Measurements from ENCODE around the gene SYNDIG1.

SYNDIG1 gene

GRCh38 chr20:24588047-24588635 lies 118.7 kb downstream of the SYNDIG1 start:
- no peak for DNase-seq

DNA sequence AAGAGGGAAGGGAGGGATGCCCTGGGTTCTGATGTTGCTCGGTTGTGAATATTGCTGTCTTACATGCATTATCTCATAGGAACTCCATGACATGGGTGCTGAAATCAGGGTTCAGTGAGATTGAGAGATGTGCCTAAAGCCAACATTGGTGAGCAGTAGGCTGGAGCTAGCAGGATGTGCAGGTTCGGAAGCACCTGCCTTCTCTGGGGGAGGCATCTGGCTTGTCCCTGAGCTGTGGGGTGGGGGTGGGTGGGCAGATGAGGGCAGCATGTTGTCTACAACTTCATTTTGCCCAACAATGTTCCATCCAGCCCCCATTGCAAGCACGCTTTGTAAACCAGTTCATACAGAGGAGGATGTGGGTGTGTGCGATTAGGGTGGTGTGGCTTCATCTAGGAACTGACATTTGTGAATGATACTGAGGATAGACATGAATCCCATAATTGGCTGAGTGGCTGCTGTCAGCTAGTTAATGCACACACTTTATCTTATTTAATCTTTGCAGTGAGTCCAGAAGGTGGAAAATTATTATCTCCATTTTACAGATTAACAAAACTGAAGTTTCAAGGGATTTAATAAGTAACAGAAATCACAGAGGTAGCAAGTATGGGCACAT lies 119.4 kb downstream of the SYNDIG1 start:
- no peak for DNase-seq

DNA sequence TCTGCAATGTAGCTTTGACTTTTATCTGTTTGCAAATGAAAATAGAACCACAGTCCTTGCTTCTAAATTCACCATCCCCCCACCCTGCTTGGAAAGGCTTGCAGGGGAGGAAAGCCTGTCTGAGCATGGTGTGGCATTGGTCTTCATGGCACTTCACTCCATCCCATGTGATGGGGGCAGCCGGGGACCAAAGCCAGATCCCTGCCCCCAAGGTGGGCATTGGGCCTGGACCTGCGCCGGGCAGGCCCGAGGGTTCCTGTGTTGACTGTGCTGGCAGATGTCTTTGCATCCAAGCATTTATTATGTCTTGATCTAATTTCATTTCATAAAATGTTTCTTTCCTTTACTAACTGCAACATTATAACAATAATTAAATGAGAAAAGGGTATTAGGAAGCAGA lies 120.0 kb downstream of the SYNDIG1 start:
- DNase-seq: no peak

GRCh38 chr20:24589815-24590177 lies 120.4 kb downstream of the SYNDIG1 start:
- no peak for DNase-seq

GRCh38 chr20:24590178-24590982 lies 121.0 kb downstream of the SYNDIG1 start:
- no peak for DNase-seq

DNA sequence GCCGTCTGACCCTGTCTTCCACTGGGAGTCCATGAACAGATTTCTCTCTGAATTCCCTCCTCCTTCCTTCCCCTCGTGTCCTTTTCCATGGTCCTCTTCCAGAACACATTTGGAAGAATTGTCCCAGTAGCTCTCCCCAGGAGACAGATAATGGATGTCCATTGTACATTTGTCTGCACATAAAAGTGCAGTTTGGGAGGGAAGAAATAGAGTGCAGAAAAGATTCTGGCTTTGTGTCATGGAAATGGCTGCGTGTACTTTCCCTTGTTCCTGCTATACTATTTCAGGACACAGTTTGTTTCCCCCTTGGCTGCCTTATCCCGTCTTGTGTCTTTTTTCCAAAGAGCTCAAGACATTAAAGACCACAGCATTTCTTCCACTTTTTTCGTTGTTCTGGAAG lies 127.6 kb downstream of the SYNDIG1 start:
- no peak for DNase-seq

DNA sequence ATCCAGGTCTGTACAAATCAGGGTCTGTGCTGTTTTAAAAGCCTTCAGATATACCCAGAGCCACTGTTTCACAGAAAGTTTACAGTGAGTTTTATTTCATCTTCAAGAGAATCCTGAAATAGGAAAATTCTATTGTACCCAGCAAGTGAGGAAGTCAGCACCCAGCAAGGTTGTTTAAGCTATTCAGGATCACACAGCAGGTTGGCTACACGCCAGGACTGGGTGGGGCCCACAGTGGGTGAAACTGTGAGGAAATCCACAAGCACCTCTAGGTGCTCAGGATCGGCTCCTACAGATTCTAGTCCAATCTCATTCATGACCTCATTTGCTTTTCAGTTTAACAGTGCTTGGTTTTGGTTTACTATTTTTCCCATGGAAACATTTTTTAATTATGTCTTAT lies 128.9 kb downstream of the SYNDIG1 start:
- no peak for DNase-seq

- no peak for DNase-seq
These were observed 129.6 kb downstream of the SYNDIG1 start for GRCh38 chr20:24598996-24599395.

DNA sequence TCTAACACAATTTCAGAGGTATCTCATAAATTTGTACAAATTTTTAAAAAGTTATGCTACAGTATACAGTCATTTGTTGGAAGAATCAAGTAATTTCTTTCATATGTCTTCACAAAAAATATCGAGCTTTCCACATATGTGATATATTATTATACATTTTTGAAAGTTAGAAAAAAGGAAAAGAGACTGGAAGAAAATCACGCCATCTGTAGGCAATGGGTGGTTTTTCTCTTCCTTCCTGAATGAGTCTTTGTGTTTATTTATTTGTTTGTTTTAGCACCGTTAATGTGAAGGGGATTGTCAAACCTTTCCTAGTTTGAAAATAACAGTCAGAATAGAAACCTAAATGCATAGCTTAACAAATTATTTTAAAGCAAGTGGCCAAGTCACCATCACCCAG lies 130.6 kb downstream of the SYNDIG1 start:
- no peak for DNase-seq

DNA sequence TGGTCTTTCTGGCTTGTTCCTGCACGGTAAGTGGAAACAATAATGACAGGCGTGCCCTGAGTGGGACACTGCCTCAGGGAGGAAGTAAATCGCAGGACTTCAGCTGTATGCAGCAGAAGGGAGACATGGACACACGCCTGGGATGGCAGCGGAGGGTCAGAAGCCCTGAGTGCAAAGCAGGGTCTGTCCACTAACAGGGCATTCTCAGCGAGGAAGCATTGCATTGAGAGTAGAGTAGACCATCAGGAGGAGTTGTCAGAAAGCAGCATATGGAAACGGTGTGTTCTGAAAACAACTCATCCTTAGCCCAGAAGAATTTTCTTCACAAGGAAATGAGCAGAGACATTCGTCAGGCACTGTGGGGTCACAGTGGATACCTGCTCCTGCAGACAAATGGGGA lies 134.0 kb downstream of the SYNDIG1 start:
- no peak for DNase-seq

DNA sequence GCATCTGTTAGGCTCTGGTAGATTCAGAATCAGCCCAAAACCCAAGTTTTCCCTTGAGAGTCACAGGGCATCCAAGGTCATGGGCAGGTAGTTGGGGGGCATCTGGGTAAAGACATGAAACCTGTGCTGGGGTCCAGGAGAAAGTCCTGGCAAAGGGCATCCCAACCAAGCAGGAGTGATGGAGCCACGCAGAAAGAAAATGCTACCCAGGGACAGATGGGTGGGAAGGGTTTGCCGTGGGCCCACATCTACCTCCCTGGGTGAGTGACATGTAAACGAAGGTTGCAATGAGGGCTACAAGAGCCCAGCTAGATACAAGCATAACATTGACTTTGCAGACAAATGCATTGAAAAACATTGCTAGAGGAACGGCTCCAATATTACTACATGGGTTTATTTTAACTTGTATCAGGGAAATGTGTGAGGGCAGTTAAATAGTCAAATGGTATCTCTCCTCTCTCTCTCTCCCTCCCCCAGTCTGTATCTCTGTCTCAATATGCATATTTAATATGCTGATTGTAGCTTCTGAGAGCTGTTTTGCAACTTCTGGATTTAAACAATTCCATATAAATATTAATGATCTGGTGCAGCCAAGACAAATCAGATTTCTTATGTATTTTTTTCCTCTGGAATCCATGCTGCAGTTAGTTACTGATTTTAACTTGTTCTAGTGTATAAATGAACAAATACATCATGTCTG lies 135.7 kb downstream of the SYNDIG1 start:
- DNase-seq: no peak

DNA sequence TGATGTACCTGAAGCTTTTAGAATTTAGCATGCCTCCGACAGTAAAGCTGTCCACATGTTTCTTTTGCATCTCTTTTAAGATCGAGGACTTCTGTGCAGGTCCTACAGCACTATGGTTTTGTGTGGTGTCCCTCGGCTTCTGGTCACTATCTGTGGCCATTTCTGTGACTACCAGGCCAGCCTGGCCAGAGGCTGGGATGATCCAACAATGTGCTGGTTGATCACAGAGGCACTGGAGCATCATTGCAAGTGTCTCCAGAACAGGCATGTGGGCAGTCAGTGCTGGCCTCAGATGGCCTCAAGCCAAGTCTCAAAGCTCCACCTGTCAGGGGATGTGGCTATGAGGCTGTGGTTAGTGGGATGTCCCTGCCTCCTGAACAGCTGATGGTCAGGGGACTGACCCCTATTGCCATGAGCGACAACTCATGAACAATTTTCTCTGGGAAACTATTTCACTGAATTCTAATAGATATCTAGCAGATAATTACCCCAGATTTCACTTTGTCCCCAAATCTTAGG lies 136.6 kb downstream of the SYNDIG1 start:
- DNase-seq: no peak

DNA sequence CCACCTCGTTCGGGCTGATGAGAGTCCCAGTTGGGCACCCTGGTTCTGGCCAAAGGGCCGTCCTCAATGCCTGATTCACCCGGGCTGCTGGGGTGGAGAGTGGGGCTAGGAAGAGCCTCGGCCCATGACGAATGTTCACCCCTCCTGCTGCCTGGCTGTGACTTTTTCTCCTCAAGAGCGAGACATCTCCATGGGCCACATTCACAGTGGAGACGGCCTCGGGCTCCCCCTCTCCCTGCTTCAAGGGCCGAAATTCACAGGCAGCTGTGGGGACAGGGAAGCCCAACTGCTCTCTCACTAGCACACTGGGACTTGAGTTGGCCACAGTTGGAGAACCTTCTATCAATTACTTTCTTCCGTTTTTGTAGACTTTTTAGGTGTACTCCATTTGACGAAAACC lies 138.0 kb downstream of the SYNDIG1 start:
- no peak for DNase-seq

- no peak for DNase-seq
These were observed 139.7 kb downstream of the SYNDIG1 start for GRCh38 chr20:24608926-24609667.

GRCh38 chr20:24609757-24610156 lies 140.3 kb downstream of the SYNDIG1 start:
- no peak for DNase-seq

- DNase-seq: no peak
These were observed 141.1 kb downstream of the SYNDIG1 start for GRCh38 chr20:24610341-24611115.

DNA sequence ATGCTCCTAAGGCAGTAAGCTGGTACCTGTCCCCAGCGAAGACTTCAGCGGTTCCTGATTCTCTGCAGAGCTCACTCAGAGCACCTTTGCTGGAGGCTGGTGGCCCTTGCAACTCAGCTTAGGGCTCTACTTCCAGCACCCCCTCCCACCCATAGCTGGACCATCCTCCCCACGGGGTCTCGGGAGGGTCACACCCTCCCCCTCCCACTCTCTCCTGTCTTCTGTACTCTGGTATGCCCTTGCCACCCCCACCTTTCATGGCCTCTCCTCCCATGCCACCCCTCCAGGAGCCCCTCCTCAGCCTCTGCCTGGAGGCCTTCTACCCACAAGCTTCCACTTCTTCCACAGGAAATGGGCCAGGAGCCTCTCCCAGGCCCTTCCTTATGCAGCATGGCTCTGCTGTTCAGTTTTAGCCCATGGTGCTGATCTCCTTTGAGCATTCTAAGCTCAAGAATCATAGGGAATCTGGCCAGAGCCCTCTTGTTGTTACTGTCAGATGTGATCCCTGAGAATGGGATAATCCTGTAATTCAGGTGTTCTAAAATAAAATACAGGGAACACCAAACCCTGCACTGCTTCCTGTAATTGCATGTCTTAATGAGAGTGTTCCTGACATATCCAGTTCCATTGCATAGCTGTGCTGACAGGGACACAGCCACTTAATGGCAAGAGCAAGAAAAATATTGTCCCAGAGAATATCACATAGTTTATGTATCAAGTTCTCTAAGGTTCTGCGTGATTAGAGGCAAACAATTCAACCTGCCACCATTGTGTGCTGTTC lies 142.1 kb downstream of the SYNDIG1 start:
- DNase-seq: no peak

DNA sequence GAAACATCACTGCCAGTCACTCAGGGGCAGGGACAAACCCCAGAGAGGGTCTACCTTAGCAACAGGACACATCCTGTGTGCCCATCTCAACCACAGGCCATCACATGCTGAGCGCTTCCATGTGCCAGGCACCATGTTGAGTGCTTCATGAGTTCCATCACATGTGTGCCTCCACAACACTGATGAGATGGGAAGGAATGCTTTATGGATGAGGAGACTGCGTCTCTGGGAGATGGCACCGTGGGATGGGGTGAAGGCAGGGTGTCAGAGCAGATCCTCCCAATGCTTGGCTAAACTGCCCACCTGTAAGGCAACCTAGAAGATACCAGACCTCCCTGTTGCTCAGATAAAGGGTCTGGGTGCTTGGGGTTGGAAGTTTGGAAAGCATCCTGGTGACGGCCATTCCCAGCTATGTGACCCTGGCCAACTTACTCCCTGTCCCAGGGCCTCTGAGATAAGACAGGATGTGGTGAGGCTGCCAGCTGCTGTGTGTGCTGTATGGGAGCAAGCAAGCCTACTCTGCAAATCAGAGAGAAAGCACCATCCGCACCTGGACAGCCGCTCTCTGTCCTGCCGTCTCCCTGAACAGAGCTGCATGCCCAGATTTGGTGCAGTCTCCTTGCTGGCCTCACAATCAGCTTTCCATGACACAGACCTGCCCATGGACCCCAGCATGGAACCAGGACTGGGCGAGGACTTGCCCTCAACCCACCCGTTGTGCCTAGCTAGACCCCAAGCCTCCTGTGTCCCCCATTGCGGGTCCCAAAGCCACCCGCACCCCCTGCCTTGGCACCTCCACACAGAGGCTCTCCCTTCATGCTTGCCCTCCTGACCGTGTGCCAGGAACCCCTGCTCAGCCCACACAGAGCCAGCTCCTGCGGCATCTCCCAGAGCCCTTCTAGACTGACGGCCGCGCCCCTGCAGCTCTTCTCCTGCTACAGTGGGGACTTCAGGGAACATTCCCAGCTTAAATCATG lies 143.7 kb downstream of the SYNDIG1 start:
- no peak for DNase-seq

DNA sequence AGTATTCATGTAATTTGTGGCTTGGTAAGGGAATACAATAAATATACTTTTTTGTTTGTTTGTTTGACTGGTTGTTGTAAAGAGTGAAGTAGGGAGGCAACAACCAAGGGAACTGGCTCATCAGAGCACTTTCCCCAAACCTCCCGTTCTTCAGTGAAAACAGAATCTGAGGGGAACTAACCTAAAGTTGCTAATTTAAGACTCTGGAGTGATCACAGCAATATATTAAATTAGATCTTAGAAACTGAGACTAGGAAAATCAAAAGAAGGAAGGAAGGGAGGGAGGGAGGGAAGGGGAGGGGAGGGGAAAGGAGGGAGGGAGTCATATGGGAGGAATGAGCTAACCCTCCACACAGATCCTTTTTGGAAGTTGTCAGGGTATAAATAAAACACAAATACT lies 144.9 kb downstream of the SYNDIG1 start:
- no peak for DNase-seq

GRCh38 chr20:24615353-24615752 lies 145.9 kb downstream of the SYNDIG1 start:
- no peak for DNase-seq
